ENCODE results near the gene ITGB6.

DNA sequence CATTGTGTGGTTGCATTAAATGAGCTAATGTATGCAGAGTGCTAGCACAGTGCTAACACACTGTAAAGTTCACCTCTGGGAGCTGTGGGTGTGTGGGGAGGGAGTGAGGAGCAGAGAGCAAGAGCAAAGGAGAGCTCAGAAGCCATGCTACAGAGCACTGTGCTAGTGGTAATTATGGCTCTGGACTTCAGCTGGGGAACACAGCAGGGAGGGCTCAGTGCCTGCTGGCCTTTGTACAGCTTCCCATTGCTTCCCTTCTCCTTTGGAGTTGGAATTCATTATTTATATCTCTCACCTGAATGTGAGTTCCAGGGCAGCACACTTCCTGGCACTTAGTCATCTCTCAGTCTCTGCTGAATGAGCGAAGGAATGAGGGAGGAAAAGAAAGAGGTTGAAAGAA is 135.2 kb downstream of the ITGB6 start:
- TF ChIP-seq, protein P1, sequence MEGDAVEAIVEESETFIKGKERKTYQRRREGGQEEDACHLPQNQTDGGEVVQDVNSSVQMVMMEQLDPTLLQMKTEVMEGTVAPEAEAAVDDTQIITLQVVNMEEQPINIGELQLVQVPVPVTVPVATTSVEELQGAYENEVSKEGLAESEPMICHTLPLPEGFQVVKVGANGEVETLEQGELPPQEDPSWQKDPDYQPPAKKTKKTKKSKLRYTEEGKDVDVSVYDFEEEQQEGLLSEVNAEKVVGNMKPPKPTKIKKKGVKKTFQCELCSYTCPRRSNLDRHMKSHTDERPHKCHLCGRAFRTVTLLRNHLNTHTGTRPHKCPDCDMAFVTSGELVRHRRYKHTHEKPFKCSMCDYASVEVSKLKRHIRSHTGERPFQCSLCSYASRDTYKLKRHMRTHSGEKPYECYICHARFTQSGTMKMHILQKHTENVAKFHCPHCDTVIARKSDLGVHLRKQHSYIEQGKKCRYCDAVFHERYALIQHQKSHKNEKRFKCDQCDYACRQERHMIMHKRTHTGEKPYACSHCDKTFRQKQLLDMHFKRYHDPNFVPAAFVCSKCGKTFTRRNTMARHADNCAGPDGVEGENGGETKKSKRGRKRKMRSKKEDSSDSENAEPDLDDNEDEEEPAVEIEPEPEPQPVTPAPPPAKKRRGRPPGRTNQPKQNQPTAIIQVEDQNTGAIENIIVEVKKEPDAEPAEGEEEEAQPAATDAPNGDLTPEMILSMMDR (IDR thresholded peaks at IDR 0.05) = no peak
- no peak for TF ChIP-seq EZH2 (IDR thresholded peaks at IDR 0.05)
- no peak for TF ChIP-seq EZH2phosphoT487 (IDR thresholded peaks at IDR 0.05)

Data from neural progenitor cell (in vitro differentiated cells).